Keratinocyte (primary cell): ENCODE data around the gene ARRB1.
"Not testable (repeated sequence)": the region's sequence is repeated elsewhere in the genome, so short reads cannot be mapped to it uniquely, and the experiment has no call there.

Source experiments
- CTCF ChIP-seq, 3 experiments: IDR thresholded peaks in 1 of 3; conservative IDR thresholded peaks in 1 of 3; optimal IDR thresholded peaks in 1 of 3; 2 replicates in 2 of 3; 3 replicates in 1 of 3; pipeline versions ENCODE3 to v1.5.1; 2011; ENCODE audit warnings: low read length in 3 of 3, mild to moderate bottlenecking in 3 of 3, moderate library complexity in 2 of 3, control low read depth in 1 of 3, inconsistent platforms in 1 of 3; ENCODE audit not compliant: insufficient read depth in 2 of 3; ENCODE audit errors: extremely low read depth in 1 of 3
- EZH2 ChIP-seq: IDR thresholded peaks from one replicate; pipeline ENCODE4 v1.6.1; 2012; ENCODE audit warnings: inconsistent platforms, mild to moderate bottlenecking, low read length, moderate library complexity

GRCh38 chr11:75378776-75379175 is 27.3 kb upstream of the ARRB1 start:
- TF ChIP-seq EZH2; CTCF (optimal IDR thresholded peaks at IDR 0.05 in 1 of 3, IDR thresholded peaks at IDR 0.05 in 1 of 3, conservative IDR thresholded peaks at IDR 0.05 in 1 of 3; ENCODE audit: extremely low read depth in 1 of 3, insufficient read depth in 2 of 3, low read length in 3 of 3): not testable (repeated sequence)
